Measurements from ENCODE around the gene PAGR1. TPM values are rescaled to one million over a fixed set of nuclear protein-coding genes. Genes with fewer than 3 reads are reported as not detected.

The PAGR1 gene
- total and polyA plus RNA-seq, 2 of the 13 experiments (the other 11 are each of a cell fraction or from before 2014, with no cell fraction given): 9.8 to 66.4 TPM

- TF ChIP-seq KMT2B (CRISPR knock-in tag; IDR thresholded peaks at IDR 0.05): no peak
- no peak for TF ChIP-seq ZNF160 (CRISPR knock-in tag; IDR thresholded peaks at IDR 0.05)
- no peak for TF ChIP-seq ZFP41 (CRISPR knock-in tag; IDR thresholded peaks at IDR 0.05; ENCODE audit: borderline replicate concordance)
- no peak for TF ChIP-seq ZNF232 (CRISPR knock-in tag; IDR thresholded peaks at IDR 0.05; ENCODE audit: borderline replicate concordance)
- TF ChIP-seq NFIC (IDR thresholded peaks at IDR 0.05; ENCODE audit: low read length): no peak
- TF ChIP-seq ETV6 (CRISPR knock-in tag; conservative IDR thresholded peaks at IDR 0.05): no peak
- no peak for TF ChIP-seq ZNF503 (CRISPR knock-in tag; IDR thresholded peaks at IDR 0.05)
- TF ChIP-seq ZNF251 (CRISPR knock-in tag; IDR thresholded peaks at IDR 0.05): no peak
These were observed 21.9 kb downstream of the PAGR1 start (continued) for GRCh38 chr16:29837841-29838240.

GRCh38 chr16:29839822-29840221, 23.9 kb downstream of the PAGR1 start:
- DNase-seq (ENCODE audit: low spot score) (no peak), ATAC-seq (no peak), FAIRE-seq (no peak)
- no TSS peak for BruUV-seq (replicated peaks)
- Histone ChIP-seq H3K79me2 (ENCODE audit: insufficient read depth, low read length) (no peaks in the 10 kb centered on the region), H2AFZ (ENCODE audit: low read length) (no peak overlapping the region), H4K20me1 (ENCODE audit: insufficient read depth, low read length) (no peaks in the 10 kb centered on the region), H3K36me3 (replicated peaks in 1 of 2; ENCODE audit: control insufficient read depth in 1 of 2, insufficient read depth in 2 of 2, low read length in 2 of 2) (peaks cover 3 to 5% of the 10 kb centered on the region in 2 experiments; a peak in 3 of 5 replicates), H3K4me2 (ENCODE audit: low read depth, low read length) (no peak overlapping the region), H3K9me3 (ENCODE audit: low read length) (no peaks in the 10 kb centered on the region), H3K27ac (ENCODE audit: extremely low read length, insufficient read depth, low read length) (no peak overlapping the region), H3K4me1 (ENCODE audit: insufficient read depth, low read length) (no peaks in the 10 kb centered on the region), H3K4me3 (replicated peaks in 1 of 3; ENCODE audit: insufficient read depth in 1 of 3, low read depth in 2 of 3, low read length in 3 of 3) (no peak overlapping the region), H3K27me3 (ENCODE audit: control insufficient read depth in 1 of 2, insufficient read depth in 2 of 2, low read length in 2 of 2) (no peaks in the 10 kb centered on the region), H3K9ac (ENCODE audit: insufficient read depth, low read depth, low read length) (no peak overlapping the region)
- intact Hi-C loops (cut with micrococcal nuclease; ENCODE audit: unreplicated experiment) (no loop called here), in situ Hi-C loops (cut with HindIII; ENCODE audit: extremely low pct_ligation_motif_present, low pct_unique_long_range_greater_than_20kb) (no loop called here)
- no peak for TF ChIP-seq PREB (CRISPR knock-in tag; IDR thresholded peaks at IDR 0.05)
- TF ChIP-seq ZNF12 (CRISPR knock-in tag; IDR thresholded peaks at IDR 0.05): no peak
- TF ChIP-seq ZBTB37 (CRISPR knock-in tag; IDR thresholded peaks at IDR 0.05): no peak
- no peak for TF ChIP-seq MED13 (CRISPR knock-in tag; IDR thresholded peaks at IDR 0.05)
- 81% methylated on average over 4 of the region's 6 CpGs for WGBS (ENCODE audit: low lambda C conversion rate)
- ChIA-PET POLR2A (interaction anchor here (0.7 to 2.0 kb wide), 2 partner anchors 8 to 10 kb away, joined by 5 to 7 read pairs; no protein-coding TSS in a partner anchor), CTCF (ENCODE audit: low intra/inter-chr PET ratio, low total read pairs) (no interaction called here)

Measured in HepG2 (cell line).